HCT116 (cell line): ENCODE measurements around the gene PLCB2. TPM values are rescaled to one million over a fixed set of nuclear protein-coding genes. Genes with fewer than 3 reads are reported as not detected.

ENCODE experiments used
- ATAC-seq: fragments of 200-7000 bp; cut with Tn5 transposase; 2 replicates; pipeline ENCODE4 v1.9.1; 2020; ENCODE audit warnings: mild to moderate bottlenecking, moderate library complexity
- BruUV-seq: library from RNA; stranded (reverse); fragments of 400-500 nt; replicated peaks from 2 replicates; lab custom pipeline; 2021; lab: Mats Ljungman, UMichigan
- CTCF ChIA-PET: fragments of 300-600 bp; sonication (Branson Sonifier 250); formaldehyde crosslinking; loops from one replicate; lab custom pipeline; 2021; ENCODE audit warnings: antibody characterized with exemption; lab: Charles Lee
- POLR2A ChIA-PET: fragments of 300-600, 350-600 bp; sonication (Branson Sonifier 250); formaldehyde crosslinking; loops from one replicate; lab custom pipeline; 2021; ENCODE audit warnings: antibody characterized with exemption; lab: Charles Lee
- RAD21 ChIA-PET, 2 experiments: fragments of 300-600 bp; sonication (Branson Sonifier 250); formaldehyde crosslinking; loops; one replicate each; lab custom pipeline; 2023; ENCODE audit warnings: low total read pairs in 2 of 2; ENCODE audit not compliant: uncharacterized antibody in 2 of 2, unreplicated experiment in 2 of 2, low non-redundant PET in 1 of 2; lab: Charles Lee
- DNase-seq: peaks from one replicate; pipeline ENCODE4 v3.0.0-alpha.2; 2010; ENCODE audit warnings: low read depth, low spot score
- H2AFZ ChIP-seq: fragments of 200-600 bp; shearing (Covaris generic), sonication (generic); 2 replicates; pipeline ENCODE4 v1.6.1; 2017; ENCODE audit warnings: low read depth, mixed run types, mixed read lengths, antibody characterized with exemption, low read length; ENCODE audit not compliant: poor library complexity, severe bottlenecking
- H3K27ac ChIP-seq: 2 replicates; pipeline ENCODE4 v1.5.1; 2012; ENCODE audit warnings: low read depth, low read length
- H3K27me3 ChIP-seq: fragments of 200-600 bp; sonication (generic); 2 replicates; pipeline ENCODE4 v1.6.1; 2016; ENCODE audit warnings: mixed run types, low read length, mixed read lengths; ENCODE audit not compliant: insufficient read depth
- H3K36me3 ChIP-seq, 2 experiments: fragments of 200-500 bp in 1 of 2; fragments of 200-600 bp in 1 of 2; sonication (Bioruptor generic) in 1 of 2; sonication (generic) in 1 of 2; 2 replicates each; pipeline versions ENCODE4 v1.5.1 to v1.6.1; 2014 to 2016; ENCODE audit warnings: low read length in 2 of 2, inconsistent platforms in 1 of 2, mixed read lengths in 1 of 2, mixed run types in 1 of 2; ENCODE audit not compliant: insufficient read depth in 2 of 2, control insufficient read depth in 1 of 2
- H3K4me1 ChIP-seq, 2 experiments: fragments of 200-600 bp in 1 of 2; sonication (generic) in 1 of 2; 2 replicates each; pipeline versions ENCODE4 v1.5.1 to v1.6.1; 2012 to 2017; ENCODE audit warnings: low read length in 2 of 2, inconsistent platforms in 1 of 2, mild to moderate bottlenecking in 1 of 2, mixed read lengths in 1 of 2, mixed run types in 1 of 2, moderate library complexity in 1 of 2; ENCODE audit not compliant: insufficient read depth in 2 of 2, control insufficient read depth in 1 of 2
- H3K4me2 ChIP-seq: fragments of 200-600 bp; sonication (generic); 2 replicates; pipeline ENCODE4 v1.6.1; 2017; ENCODE audit warnings: mixed run types, low read length, mixed read lengths
- H3K4me3 ChIP-seq, 2 experiments: fragments of 200-600 bp in 1 of 2; sonication (generic) in 1 of 2; replicated peaks in 1 of 2; 2 replicates each; pipeline ENCODE4 v1.5.1; 2011 to 2016; ENCODE audit warnings: low read length in 2 of 2, control low read depth in 1 of 2, low read depth in 1 of 2, mild to moderate bottlenecking in 1 of 2, mixed read lengths in 1 of 2, mixed run types in 1 of 2
- H3K79me2 ChIP-seq: fragments of 200-600 bp; sonication (generic); 2 replicates; pipeline ENCODE4 v1.6.1; 2017; ENCODE audit warnings: mild to moderate bottlenecking, mixed run types, low read length, moderate library complexity, mixed read lengths; ENCODE audit not compliant: insufficient read depth
- H3K9ac ChIP-seq: fragments of 200-600 bp; sonication (generic); 2 replicates; pipeline ENCODE4 v1.6.1; 2016; ENCODE audit warnings: low read length, mixed read lengths
- H3K9me2 ChIP-seq: fragments of 200-600 bp; sonication (generic), shearing (Covaris generic); 2 replicates; pipeline ENCODE4 v1.6.1; 2017; ENCODE audit warnings: mixed run types, mild to moderate bottlenecking, moderate library complexity; ENCODE audit not compliant: insufficient read depth
- H3K9me3 ChIP-seq, 2 experiments: fragments of 200-500 bp in 1 of 2; fragments of 200-600 bp in 1 of 2; sonication (Bioruptor generic) in 1 of 2; sonication (generic) in 1 of 2; 2 replicates each; pipeline ENCODE4 v1.6.1; 2014 to 2017; ENCODE audit warnings: low read length in 2 of 2, mixed read lengths in 2 of 2, inconsistent platforms in 1 of 2, low read depth in 1 of 2, mild to moderate bottlenecking in 1 of 2, mixed run types in 1 of 2, moderate library complexity in 1 of 2; ENCODE audit not compliant: control insufficient read depth in 1 of 2, insufficient read depth in 1 of 2
- H4K20me1 ChIP-seq: fragments of 200-600 bp; sonication (generic), shearing (Covaris generic); 2 replicates; pipeline ENCODE4 v1.6.1; 2017; ENCODE audit warnings: mixed run types, mild to moderate bottlenecking, moderate library complexity; ENCODE audit not compliant: insufficient read depth
- CBX3 ChIP-seq: IDR thresholded peaks from 2 replicates; pipeline ENCODE4 v1.6.1; 2012; ENCODE audit warnings: low read depth
- CEBPB ChIP-seq: IDR thresholded peaks from 2 replicates; pipeline ENCODE4 v1.6.1; 2012; ENCODE audit warnings: low read depth
- EGR1 ChIP-seq: IDR thresholded peaks from 2 replicates; pipeline ENCODE4 v1.6.1; 2012; ENCODE audit warnings: low read depth
- ELF1 ChIP-seq: IDR thresholded peaks from 2 replicates; pipeline ENCODE4 v1.6.1; 2012; ENCODE audit warnings: low read depth, borderline replicate concordance
- EZH2 ChIP-seq: fragments of 200-600 bp; sonication (generic); IDR thresholded peaks from 2 replicates; pipeline ENCODE4 v1.6.1; 2017; ENCODE audit warnings: antibody characterized with exemption, mixed run types
- FOSL1 ChIP-seq: IDR thresholded peaks from 2 replicates; pipeline ENCODE4 v1.6.1; 2012; ENCODE audit warnings: low read depth
- JUND ChIP-seq: IDR thresholded peaks from 2 replicates; pipeline ENCODE4 v1.6.1; 2012
- POLR2AphosphoS5 ChIP-seq: IDR thresholded peaks from 2 replicates; pipeline ENCODE4 v1.6.1; 2011; ENCODE audit warnings: mild to moderate bottlenecking, low read depth, low read length, moderate library complexity
- RAD21 ChIP-seq: IDR thresholded peaks from 2 replicates; pipeline ENCODE4 v1.6.1; 2012; ENCODE audit warnings: low read depth, mild to moderate bottlenecking
- SIN3A ChIP-seq: IDR thresholded peaks from 2 replicates; pipeline ENCODE4 v1.6.1; 2012; ENCODE audit warnings: low read depth
- TCF7L2 ChIP-seq: IDR thresholded peaks from 2 replicates; pipeline ENCODE4 v1.7.0; 2011; ENCODE audit warnings: borderline replicate concordance, inconsistent platforms; ENCODE audit not compliant: insufficient read depth, insufficient read length; ENCODE audit errors: extremely low read depth
- ZFX ChIP-seq: fragments of 450-650 bp; IDR thresholded peaks from 2 replicates; pipeline ENCODE4 v1.6.1; 2017
- intact Hi-C: fragments of 100-400 bp; cut with micrococcal nuclease; formaldehyde crosslinking; loops from 2 replicates; pipeline ENCODE4 v1.10.0; 2022
- total RNA-seq: library from RNA; stranded (reverse); gene quantifications from one replicate; pipeline ENCODE4 v1.2.1, GENCODE V29; 2021; ENCODE audit not compliant: unreplicated experiment
- TF ChIP-seq, protein P1 (sequence below): IDR thresholded peaks from 2 replicates; pipeline ENCODE4 v1.6.1; 2012
- TF ChIP-seq, protein P2 (sequence below): IDR thresholded peaks from 2 replicates; pipeline ENCODE4 v1.6.1; 2012
- TF ChIP-seq, protein P3 (sequence below): IDR thresholded peaks from 2 replicates; pipeline ENCODE4 v1.6.1; 2012; ENCODE audit warnings: low read depth

Gene PLCB2
- total RNA-seq, 1 experiment from 2014 or later, result 2.8 TPM

DNA sequence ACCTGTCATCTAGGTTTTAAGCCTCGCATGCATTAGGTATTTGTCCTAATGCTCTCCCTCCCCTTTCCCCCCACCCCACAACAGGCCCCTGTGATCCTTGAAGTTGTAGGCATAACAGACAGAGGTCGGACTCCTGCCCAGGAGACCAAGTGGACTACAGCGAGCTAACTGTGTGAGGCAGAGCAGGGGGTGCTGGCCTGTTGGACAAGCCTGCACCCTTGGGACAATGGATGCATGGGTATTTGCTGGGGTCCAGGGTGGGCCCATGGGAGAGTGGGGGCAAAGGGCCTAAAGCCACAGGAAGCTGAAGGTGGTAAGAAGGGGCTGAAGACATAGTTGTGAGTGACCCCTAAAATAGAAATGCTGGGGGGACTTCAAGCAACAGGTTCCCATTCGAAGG is 2.5 kb downstream of the PLCB2 start:
- no peaks in the 10 kb centered on the region for H3K9me3 ChIP-seq
- H3K4me1 ChIP-seq, result peaks cover 2 to 14% of the 10 kb centered on the region in 2 experiments; a peak in 1 of 4 replicates
- H3K79me2 ChIP-seq, result no peaks in the 10 kb centered on the region
- no peak for TF ChIP-seq CEBPB
- TF ChIP-seq, protein P1, sequence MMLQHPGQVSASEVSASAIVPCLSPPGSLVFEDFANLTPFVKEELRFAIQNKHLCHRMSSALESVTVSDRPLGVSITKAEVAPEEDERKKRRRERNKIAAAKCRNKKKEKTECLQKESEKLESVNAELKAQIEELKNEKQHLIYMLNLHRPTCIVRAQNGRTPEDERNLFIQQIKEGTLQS, result no peak
- TF ChIP-seq EGR1, result no peak
- TF ChIP-seq, protein P2, sequence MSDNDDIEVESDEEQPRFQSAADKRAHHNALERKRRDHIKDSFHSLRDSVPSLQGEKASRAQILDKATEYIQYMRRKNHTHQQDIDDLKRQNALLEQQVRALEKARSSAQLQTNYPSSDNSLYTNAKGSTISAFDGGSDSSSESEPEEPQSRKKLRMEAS, result no peak
- no peak for TF ChIP-seq RAD21
- TF ChIP-seq FOSL1, result no peak
- TF ChIP-seq JUND, result no peak
- TF ChIP-seq EZH2, result no peak
- no peak for TF ChIP-seq ZFX
- TF ChIP-seq, protein P3, sequence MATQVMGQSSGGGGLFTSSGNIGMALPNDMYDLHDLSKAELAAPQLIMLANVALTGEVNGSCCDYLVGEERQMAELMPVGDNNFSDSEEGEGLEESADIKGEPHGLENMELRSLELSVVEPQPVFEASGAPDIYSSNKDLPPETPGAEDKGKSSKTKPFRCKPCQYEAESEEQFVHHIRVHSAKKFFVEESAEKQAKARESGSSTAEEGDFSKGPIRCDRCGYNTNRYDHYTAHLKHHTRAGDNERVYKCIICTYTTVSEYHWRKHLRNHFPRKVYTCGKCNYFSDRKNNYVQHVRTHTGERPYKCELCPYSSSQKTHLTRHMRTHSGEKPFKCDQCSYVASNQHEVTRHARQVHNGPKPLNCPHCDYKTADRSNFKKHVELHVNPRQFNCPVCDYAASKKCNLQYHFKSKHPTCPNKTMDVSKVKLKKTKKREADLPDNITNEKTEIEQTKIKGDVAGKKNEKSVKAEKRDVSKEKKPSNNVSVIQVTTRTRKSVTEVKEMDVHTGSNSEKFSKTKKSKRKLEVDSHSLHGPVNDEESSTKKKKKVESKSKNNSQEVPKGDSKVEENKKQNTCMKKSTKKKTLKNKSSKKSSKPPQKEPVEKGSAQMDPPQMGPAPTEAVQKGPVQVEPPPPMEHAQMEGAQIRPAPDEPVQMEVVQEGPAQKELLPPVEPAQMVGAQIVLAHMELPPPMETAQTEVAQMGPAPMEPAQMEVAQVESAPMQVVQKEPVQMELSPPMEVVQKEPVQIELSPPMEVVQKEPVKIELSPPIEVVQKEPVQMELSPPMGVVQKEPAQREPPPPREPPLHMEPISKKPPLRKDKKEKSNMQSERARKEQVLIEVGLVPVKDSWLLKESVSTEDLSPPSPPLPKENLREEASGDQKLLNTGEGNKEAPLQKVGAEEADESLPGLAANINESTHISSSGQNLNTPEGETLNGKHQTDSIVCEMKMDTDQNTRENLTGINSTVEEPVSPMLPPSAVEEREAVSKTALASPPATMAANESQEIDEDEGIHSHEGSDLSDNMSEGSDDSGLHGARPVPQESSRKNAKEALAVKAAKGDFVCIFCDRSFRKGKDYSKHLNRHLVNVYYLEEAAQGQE, result no peak
- TF ChIP-seq SIN3A, result no peak
- no peak for TF ChIP-seq CBX3
- no peak for TF ChIP-seq TCF7L2
- no peak for TF ChIP-seq POLR2AphosphoS5
- TF ChIP-seq ELF1, result no peak
- no peaks in the 10 kb centered on the region for H3K36me3 ChIP-seq
- no TSS peak for BruUV-seq
- POLR2A ChIA-PET, result no interaction called here
- H3K4me3 ChIP-seq, result no peak overlapping the region
- H2AFZ ChIP-seq, result no peak overlapping the region
- H3K9me2 ChIP-seq, result no peaks in the 10 kb centered on the region
- no peaks in the 10 kb centered on the region for H3K27me3 ChIP-seq
- no peaks in the 10 kb centered on the region for H4K20me1 ChIP-seq
- intact Hi-C loops, result no loop called here
- DNase-seq (no peak), ATAC-seq (no peak)
- H3K9ac ChIP-seq, result no peak overlapping the region
- H3K4me2 ChIP-seq, result no peak overlapping the region
- no peak overlapping the region for H3K27ac ChIP-seq
- CTCF ChIA-PET, result interaction anchor here (1.0 kb wide), 1 partner anchor 26 kb away, joined by 5 read pairs; no protein-coding TSS in a partner anchor
- RAD21 ChIA-PET, result interaction anchor here in 1 of 2 experiments (0.7 kb wide), 1 partner anchor 11 kb away, joined by 3 read pairs; no protein-coding TSS in a partner anchor
